Medulla oblongata (tissue), 1 donor: ENCODE results near the gene LRRC52.

ENCODE experiments used
- DNase-seq: peaks from one replicate; pipeline ENCODE4 v3.0.0-alpha.2; 2015; ENCODE audit errors: extremely low spot score

LRRC52 gene

DNA sequence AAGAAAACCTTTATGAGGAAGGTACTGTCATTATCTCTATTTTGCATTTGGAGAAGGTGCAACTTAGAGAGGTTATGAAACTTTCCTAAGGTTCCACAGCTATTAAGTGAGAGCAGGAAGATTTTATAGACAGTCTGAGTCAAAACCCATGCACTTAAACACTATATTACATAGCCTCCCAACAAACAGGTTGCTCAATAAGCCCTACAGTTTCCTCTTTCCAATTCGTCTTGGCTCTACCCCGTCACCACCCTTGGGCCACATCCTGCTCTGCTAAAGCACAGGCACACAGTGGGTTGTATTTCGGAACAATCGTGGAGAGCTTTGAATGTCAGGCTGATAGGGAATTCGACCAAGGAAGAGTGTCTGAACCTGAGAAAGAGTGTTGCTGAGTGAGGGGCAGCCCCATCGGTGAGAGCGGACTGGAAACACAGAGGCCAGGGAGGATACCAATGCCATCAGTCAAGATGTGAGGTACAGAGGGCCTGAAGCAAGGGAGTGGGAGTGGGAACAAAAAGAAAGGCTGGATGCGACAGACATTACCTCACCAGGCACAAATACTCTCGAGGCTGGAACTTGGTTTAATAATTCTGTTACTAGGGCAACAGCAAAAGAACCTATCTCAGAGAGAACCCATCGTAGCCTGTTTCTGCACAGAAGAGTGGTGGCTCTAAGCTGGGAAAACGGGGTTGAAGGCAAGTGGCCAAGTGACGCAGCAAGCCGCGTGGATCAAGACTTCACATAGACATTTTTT is 6.3 kb upstream of the LRRC52 start:
- no peak for DNase-seq

- DNase-seq, result no peak
Measured at GRCh38 chr1:165539306-165539705, 4.5 kb upstream of the LRRC52 start.

DNA sequence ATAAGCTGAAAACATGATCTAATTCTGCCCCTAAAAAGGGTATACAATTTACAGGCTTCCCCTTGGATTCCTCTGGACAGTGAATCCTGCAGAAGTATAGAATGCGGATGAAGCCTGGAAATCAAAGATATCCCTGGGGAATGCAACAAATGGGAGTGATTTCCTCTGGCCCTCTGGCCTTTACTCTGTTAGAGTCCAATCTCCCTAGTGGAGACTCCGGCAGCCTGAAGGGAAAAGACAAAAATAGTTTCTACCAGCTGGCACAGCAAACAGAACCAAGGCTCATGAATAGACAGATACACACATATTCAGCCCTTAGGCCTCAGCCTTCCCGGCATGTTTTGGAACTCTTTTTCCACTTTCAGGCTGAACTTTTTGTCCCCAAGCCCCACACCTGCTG is 3.9 kb upstream of the LRRC52 start:
- DNase-seq, result no peak

DNA sequence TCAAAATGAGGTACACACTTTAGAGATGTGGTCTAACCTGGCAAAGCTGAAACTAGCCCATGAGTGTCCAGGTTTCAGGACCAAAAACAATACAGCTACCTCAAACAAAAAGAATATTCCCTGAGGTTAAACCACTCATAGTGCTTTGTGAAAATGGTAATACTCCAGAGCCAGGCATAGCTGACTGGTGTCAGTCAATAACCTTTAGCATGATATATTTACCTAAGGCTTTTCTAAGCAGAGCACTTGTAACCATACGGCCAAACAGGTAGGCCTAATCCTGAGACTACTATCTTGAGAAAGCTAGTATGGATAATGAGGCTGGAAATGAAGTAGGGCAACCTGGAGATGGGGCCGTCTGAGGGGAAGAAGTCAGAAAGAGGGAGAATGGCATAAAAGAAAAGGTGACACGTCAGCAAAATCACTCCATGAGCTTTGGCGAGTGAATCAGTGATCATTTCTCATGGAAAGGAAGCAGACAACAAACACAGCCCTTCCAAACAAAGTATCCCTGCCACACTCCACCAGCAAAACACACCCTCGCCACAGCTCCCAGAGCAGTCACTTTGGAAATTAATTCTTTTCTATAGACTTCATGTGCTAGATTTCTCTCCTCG is 1.7 kb upstream of the LRRC52 start:
- no peak for DNase-seq

DNA sequence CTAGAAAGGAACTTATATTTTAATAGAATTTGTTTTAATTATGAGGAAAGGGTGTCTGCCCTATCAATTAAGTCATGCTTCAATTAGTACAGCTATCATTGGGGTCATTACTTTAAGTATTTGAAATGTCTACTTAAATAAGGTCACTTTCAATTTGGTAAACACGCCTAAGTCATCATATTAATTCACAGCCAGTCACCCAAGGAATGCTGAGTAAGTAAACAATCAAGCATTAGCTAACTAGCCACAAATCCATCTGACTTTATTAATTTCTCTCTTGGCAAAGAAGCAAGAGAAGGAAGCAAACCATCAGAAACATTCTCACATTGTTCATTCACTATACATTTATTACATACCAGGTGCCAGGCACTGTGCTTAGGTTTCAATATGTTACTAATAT is 1.2 kb upstream of the LRRC52 start:
- no peak for DNase-seq

DNA sequence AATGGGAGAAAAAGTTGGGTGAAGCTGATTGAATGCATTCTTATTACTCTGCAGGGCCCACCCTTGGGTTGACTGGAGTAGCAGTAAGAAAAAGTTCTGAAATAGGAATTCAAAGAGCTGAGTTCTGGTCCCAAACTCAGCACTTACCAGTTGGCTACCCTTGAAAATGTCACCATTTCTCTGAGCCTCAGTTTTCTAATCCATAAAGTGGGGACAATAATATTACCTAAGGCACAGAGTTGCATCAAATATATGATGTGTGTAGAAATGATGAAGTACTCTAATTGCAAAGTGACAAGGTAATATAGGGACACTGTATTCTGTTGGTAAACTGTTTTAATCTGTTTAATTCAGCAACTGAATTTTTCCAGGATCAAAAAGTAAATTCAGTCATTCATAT is 1.2 kb downstream of the LRRC52 start:
- no peak for DNase-seq

GRCh38 chr1:165545974-165546373 is 2.2 kb downstream of the LRRC52 start:
- no peak for DNase-seq

GRCh38 chr1:165549973-165550372 is 6.2 kb downstream of the LRRC52 start:
- no peak for DNase-seq

GRCh38 chr1:165551469-165551868 is 7.7 kb downstream of the LRRC52 start:
- no peak for DNase-seq

DNA sequence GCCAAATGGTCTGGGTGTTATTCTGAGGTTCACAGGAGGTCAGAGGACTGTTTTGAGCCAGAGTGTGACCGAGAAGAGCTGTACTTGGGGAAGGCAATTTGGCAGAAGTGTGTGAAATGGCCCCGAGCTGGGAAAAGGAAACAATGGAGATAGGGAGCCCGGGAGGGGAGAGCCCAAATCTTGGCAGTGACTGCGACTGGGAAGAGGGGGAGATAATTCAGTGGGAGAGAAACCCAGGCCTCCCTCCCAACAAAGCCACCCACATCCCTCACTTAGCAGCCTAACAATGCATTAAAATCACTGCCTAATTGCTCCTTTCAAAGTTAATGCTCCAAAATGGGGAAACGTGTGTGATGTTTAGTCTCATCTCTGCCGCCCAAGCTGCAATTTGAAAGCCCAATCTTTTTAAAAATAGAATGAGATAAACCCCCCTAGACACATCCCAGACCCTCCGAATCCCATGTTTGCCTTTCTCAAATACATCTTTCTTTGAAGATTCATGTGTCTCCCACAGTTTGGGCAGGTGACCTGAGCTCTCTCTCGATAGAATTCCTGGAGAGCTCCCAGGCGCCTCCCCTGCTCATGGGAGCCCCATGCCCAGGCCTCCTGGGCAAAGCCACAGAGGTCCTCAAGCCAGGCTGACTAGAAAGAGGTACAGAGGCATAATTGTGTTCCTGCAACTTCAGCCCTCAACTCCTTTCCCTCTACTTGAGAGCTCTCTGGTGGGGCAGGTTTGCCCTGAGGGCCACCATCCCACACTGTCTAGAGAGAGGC is 17.3 kb downstream of the LRRC52 start:
- no peak for DNase-seq

GRCh38 chr1:165562571-165562970 is 18.8 kb downstream of the LRRC52 start:
- DNase-seq, result no peak

- DNase-seq, result no peak
Measured at GRCh38 chr1:165563551-165563950, 19.8 kb downstream of the LRRC52 start.

DNA sequence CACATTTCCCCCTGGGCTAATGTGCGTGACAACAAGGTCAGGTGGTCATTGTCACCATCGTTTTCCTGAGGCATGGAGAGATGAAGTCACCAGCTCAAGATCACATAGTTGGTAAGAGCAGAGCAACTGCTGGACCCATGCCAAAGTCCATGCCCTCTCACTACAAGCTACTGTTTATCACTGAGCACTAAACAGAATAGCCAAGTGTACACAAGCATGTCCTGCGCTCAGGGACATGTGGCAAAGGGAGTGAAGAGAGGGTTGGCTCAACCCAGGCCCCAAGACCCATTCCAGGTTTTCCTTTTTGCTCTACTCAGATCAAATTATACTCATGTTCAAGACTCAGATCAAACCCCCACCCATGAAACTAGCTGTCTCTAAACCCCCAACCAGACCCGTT is 20.8 kb downstream of the LRRC52 start:
- DNase-seq, result no peak

GRCh38 chr1:165565751-165566490 is 22.1 kb downstream of the LRRC52 start:
- no peak for DNase-seq

DNA sequence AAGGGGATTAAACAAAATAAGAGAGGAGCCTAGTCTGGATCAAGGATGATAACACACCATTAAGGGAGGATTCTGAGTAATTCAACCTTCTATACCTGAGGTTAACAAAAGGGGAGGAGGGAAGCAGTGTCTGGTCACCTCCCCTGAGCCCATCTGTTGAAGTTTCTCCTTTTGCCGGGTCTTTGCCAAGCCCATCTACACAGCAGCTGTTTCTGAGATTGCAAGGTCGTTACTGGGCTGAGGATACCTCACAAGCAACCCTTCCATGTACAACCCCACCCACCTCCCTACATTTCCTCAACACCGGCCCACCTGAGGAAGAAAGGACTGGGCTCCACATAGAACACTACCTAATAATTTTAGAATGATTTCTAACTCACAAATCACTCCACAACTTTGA is 26.3 kb downstream of the LRRC52 start:
- DNase-seq, result no peak

DNA sequence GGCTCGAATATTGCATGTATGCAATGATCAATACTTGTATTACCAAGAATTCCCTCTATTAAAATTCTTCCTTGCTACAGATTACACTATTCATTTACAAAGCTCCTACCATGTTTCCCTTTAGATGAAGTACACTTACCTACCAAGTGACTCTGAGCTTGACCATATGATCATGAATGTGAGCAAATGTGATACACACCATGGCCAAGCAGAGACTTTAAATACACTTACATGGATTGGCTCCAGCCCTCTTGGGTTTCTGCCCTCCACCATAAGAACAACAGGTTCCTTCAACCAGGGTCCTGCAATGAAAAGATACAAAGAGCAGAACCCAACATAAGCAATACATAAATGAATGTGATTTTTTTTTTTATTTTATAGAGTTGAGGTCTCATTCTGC is 30.0 kb downstream of the LRRC52 start:
- no peak for DNase-seq

GRCh38 chr1:165574295-165574694 is 30.5 kb downstream of the LRRC52 start:
- DNase-seq, result no peak

GRCh38 chr1:165575468-165576099 is 31.8 kb downstream of the LRRC52 start:
- DNase-seq, result no peak

GRCh38 chr1:165576536-165576935 is 32.7 kb downstream of the LRRC52 start:
- DNase-seq, result no peak

DNA sequence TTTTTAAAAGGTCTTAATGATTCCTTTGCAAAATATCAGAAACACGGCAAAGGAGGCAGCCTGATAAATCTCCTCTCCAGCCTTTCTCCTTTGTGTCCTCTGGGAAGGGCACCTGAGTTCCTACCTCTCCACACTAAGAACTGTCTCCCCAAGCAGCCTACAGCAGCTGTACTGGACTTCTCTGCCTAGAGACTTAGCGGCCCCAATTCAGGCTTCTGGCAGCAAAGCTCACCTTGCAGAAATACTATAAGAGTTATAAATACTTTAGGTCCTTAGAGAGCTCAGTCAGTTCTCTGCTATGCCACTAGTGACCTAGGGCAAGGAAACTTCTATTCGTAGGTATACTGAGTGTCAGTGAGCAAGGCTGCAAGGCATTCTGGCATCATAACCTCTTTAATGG is 33.9 kb downstream of the LRRC52 start:
- DNase-seq, result no peak

- DNase-seq, result no peak
Measured at GRCh38 chr1:165580931-165581871, 37.4 kb downstream of the LRRC52 start.
